Adrenal gland (tissue), 5 donors: ENCODE results near the gene PPP2R5D.

ENCODE experiments used
- POLR2A ChIP-seq, 2 donors: fragments of 450-650 bp; IDR thresholded peaks; one replicate each; pipeline ENCODE4 v1.6.1; 2017; ENCODE audit warnings: antibody characterized with exemption in 2 of 2, mild to moderate bottlenecking in 2 of 2, moderate library complexity in 1 of 2
- TF ChIP-seq, protein P1 (sequence below), 6 experiments: fragments of 450-650 bp in 4 of 6; fragments of 200-600 bp in 2 of 6; sonication (generic) in 1 of 6; IDR thresholded peaks; 1 replicate in 5 of 6; 2 replicates in 1 of 6; pipeline versions ENCODE4 v1.5.1 to v1.8.0; 2016 to 2021; ENCODE audit warnings: antibody characterized with exemption in 6 of 6, mild to moderate bottlenecking in 2 of 6, moderate library complexity in 1 of 6
- donor health status: DM: no; HTN: no; CAD: no.

DNA sequence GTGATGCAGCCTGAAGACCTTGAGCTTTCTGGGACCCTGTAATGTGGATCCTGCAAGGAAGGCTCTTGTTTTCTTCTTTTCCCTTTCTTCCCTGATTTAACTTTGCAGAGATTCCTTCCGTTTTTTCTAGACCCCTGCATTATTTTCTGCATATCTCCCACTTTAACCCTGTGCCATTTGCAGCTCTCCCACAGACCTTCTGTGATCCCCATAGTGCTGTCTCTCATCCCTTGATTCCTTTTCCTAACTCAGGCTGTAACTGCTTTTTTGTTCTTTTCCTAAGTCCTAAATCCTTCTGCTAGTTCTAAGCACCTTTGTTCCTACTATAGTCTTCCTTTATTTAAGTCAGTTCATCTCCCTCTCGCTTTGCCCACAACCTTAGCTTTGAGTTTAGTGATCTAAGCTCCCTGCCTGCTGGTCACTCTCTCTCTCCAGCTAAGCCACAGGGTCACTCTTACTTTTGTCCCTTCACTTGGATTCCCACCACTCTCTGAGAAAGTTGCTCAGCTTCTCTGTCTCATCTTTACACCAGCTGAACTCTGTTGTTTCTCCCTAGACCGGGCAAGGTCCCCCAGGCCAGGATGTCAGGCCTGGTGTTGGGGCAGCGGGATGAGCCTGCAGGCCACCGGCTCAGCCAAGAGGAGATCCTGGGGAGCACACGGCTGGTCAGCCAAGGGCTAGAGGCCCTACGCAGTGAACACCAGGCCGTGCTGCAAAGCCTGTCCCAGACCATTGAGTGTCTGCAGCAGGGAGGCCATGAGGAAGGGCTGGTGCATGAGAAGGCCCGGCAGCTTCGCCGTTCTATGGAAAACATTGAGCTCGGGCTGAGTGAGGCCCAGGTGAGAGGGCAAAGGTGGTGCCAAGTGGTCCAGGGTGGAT is 76.6 kb downstream of the PPP2R5D start:
- TF ChIP-seq, protein P1, sequence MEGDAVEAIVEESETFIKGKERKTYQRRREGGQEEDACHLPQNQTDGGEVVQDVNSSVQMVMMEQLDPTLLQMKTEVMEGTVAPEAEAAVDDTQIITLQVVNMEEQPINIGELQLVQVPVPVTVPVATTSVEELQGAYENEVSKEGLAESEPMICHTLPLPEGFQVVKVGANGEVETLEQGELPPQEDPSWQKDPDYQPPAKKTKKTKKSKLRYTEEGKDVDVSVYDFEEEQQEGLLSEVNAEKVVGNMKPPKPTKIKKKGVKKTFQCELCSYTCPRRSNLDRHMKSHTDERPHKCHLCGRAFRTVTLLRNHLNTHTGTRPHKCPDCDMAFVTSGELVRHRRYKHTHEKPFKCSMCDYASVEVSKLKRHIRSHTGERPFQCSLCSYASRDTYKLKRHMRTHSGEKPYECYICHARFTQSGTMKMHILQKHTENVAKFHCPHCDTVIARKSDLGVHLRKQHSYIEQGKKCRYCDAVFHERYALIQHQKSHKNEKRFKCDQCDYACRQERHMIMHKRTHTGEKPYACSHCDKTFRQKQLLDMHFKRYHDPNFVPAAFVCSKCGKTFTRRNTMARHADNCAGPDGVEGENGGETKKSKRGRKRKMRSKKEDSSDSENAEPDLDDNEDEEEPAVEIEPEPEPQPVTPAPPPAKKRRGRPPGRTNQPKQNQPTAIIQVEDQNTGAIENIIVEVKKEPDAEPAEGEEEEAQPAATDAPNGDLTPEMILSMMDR (IDR thresholded peaks at IDR 0.05): no peak
- TF ChIP-seq POLR2A (IDR thresholded peaks at IDR 0.05): no peak
